ENCODE data around the gene XPNPEP3.

The XPNPEP3 gene

DNA sequence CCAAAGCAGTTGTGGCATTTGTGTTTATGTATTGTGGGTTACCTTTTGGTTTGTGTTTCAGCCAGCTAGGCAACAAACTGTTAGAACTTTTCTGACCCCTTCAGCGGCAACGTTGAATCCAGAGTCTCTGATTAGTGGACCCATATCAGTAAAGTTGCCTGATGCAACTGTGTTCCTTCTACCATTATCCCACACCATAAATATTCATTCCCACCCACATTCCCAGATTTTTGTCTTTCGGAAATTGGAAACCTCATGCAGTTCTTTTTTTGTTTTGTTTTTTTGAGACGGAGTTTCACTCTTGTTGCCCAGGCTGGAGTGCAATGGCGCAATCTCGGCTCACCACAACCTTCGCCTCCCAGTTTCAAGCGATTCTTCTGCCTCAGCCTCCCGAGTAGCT, 63.6 kb downstream of the XPNPEP3 start:
- FAIRE-seq (no peak), DNase-seq (ENCODE audit: extremely low spot score, insufficient read length, low read depth) (no peak)

- DNase-seq (ENCODE audit: extremely low spot score, insufficient read length, low read depth) (peak; percentile 20), FAIRE-seq (peak; percentile 91)
Measured at GRCh38 chr22:40922484-40923303, 65.7 kb downstream of the XPNPEP3 start.

DNA sequence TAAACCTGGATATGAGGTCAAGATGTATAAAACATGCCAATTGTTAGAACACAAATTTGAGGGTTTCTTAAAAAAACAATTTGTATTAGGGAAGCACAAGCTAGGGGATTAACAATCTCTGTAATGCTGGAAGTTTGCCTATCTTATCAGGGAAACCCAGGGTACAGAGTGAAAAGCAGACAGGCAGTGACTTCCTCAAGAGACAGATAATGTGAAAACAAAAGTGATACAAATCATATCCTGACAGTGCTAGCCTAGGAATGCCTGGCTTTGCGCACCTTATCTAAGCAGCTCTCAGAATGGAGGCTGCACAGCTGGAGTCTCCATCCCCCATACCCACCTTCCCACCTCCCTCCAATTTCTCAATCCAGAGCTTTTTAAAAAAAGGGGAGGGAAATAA, 71.7 kb downstream of the XPNPEP3 start:
- DNase-seq (ENCODE audit: extremely low spot score, insufficient read length, low read depth) (no peak), FAIRE-seq (no peak)

DNA sequence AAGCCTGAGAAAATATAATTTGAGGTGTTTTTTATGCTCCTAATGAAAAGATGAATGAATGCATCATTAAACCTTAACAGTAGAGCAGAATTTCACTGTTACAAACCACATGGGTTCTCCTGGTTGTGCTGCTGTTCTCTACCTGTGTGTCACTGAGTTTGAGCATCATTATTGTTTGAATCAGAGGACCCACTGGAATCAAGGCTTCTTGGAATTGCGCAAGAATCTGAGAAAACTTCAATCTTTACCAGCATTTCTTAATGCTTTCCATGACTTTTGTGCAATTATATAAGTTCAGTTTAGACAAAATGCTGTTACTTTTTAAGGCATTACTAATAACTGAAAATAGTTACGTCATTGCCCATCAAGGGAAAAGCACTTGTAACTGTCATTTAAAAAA, 75.4 kb downstream of the XPNPEP3 start:
- DNase-seq (ENCODE audit: extremely low spot score, insufficient read length, low read depth) = no peak
- no peak for FAIRE-seq

DNA sequence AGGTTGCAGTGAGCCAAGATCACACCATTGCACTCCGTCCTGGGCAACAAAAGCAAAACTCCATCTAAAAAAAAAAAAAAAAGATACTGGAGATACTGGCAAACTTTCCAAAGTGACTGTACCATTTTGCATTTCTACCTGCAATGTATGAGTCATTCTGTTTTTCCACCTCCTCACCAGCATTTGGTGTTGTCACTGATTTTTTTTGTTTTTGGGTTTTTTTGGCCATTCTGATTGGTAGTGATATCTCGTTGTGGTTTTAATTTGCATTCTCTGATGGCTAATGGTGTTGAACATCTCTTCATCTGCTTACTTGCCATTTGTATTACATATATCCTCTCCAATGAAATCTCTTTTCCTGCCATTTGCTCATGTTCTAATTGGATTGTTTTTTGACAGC, 82.3 kb downstream of the XPNPEP3 start:
- no peak for DNase-seq (ENCODE audit: extremely low spot score, insufficient read length, low read depth)
- FAIRE-seq = no peak

GRCh38 chr22:40950962-40951794, 94.2 kb downstream of the XPNPEP3 start, which contains the start of gene RBX1:
Gene RBX1 (plus strand): TSS chr22:40951378. CDS start chr22:40951399, 21 bp downstream.
- DNase-seq (ENCODE audit: extremely low spot score, insufficient read length, low read depth) (peak; percentile 93), FAIRE-seq (peak; percentile 98)

GRCh38 chr22:40951795-40952605, 95.1 kb downstream of the XPNPEP3 start:
- DNase-seq (ENCODE audit: extremely low spot score, insufficient read length, low read depth) = no peak
- peak; percentile 56 for FAIRE-seq

GRCh38 chr22:40953471-40953870, 96.5 kb downstream of the XPNPEP3 start:
- FAIRE-seq = no peak
- no peak for DNase-seq (ENCODE audit: extremely low spot score, insufficient read length, low read depth)

- no peak for FAIRE-seq
- DNase-seq (ENCODE audit: extremely low spot score, insufficient read length, low read depth) = no peak
Measured at GRCh38 chr22:40954113-40954512, 97.2 kb downstream of the XPNPEP3 start.

- FAIRE-seq (no peak), DNase-seq (ENCODE audit: extremely low spot score, insufficient read length, low read depth) (no peak)
Measured at GRCh38 chr22:40955571-40955970, 98.6 kb downstream of the XPNPEP3 start.

- DNase-seq (ENCODE audit: extremely low spot score, insufficient read length, low read depth) (no peak), FAIRE-seq (no peak)
Measured at GRCh38 chr22:40957601-40958000, 100.7 kb downstream of the XPNPEP3 start.

DNA sequence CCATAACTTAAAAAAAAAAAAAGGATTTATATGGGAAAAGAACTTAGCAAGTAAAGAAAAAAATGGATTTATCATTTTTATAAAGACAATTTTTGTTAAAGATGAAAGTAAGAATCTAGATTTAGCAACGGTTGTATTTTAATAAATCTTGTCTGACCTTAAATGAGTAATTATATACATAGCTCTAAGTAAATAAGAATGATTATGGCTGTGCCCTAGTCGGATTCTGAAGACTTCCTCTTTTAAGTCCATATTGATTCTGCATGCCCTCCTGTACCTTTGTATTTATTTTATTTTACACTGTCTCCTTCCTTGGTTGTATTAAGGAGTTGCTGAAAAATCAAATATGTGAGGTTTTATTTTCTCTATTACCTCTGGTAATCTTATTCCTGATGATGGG, 101.4 kb downstream of the XPNPEP3 start:
- FAIRE-seq = no peak
- no peak for DNase-seq (ENCODE audit: extremely low spot score, insufficient read length, low read depth)

DNA sequence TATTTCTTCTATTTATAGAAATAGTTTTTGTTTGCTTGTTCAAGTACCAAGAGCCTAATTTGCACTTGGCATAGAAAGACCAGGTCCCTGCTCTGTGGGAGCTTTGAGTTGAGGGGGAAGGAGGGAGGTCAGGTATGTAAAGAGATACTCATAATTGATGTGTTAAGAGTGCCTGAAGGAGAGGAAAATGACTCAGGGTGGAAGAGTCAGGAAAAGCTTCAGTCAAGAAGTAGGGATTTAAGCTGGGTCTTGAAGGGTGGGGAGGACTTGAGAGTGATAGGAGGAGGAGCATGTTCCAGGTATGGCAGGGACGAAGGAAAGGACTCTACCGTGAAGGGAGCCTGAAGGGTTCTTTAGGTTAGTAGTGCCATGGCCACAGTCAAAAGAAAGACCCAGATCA, 103.2 kb downstream of the XPNPEP3 start:
- FAIRE-seq = no peak
- DNase-seq (ENCODE audit: extremely low spot score, insufficient read length, low read depth) = no peak

DNA sequence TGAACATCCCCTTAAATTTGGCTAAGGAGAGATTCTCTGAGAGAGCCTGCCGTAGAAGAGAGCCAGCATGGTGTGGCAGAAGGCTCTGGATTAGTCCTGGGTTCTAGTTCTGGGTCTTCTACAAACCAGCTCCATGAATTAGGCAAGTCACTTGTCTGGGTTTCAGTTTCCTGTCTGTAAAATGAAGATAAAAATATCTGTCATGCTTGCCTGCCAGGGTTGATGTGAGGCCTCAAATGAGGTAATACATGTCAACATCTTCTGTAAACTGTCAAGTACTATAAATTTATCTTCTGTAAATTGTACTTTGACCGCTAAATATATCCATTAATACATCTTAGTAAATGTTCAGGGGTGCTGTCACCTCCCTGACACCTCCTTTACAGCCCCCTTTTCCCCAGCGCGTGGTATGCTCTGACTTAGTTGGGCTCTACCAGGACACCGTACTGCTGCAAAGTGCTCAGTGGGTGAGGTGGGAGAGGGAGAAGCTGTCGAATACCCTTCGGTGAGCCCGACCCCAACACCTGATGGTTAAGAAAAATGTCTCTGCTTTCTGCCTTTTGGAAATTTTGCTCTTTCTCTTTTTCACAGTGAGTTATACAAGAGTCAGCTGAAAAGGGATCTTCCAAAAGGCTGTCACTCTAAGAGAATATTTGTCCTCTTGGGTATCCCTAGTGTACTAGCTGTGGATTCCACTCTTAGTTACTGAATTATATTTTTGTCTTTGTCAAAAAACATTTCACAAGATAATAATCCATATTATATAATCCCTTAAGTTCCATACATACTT, 109.2 kb downstream of the XPNPEP3 start:
- FAIRE-seq (no peak), DNase-seq (ENCODE audit: extremely low spot score, insufficient read length, low read depth) (no peak)

DNA sequence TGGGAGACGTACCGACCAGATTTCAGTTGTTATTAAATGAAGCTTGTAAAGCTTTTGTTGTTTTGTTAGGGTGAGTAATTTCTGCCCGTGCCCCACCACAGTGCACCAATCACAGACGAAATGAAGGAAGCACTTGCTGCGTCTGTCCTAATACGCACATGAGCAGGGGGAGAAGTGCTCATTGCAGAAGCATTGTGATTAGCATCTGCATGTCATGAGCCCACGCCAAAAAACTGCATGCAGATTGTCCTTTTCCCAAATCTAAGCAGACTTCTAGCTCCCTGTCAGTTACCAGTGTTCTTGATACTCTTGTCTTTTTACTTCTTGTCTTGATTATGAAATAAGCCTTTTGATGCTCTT, 109.8 kb downstream of the XPNPEP3 start:
- no peak for FAIRE-seq

GRCh38 chr22:40967111-40967760, 110.3 kb downstream of the XPNPEP3 start:
- no peak for FAIRE-seq
- no peak for DNase-seq (ENCODE audit: extremely low spot score, insufficient read length, low read depth)

More for the DNA sequence above, 109.8 kb downstream of the XPNPEP3 start:
- DNase-seq (ENCODE audit: extremely low spot score, insufficient read length, low read depth) = no peak

DNA sequence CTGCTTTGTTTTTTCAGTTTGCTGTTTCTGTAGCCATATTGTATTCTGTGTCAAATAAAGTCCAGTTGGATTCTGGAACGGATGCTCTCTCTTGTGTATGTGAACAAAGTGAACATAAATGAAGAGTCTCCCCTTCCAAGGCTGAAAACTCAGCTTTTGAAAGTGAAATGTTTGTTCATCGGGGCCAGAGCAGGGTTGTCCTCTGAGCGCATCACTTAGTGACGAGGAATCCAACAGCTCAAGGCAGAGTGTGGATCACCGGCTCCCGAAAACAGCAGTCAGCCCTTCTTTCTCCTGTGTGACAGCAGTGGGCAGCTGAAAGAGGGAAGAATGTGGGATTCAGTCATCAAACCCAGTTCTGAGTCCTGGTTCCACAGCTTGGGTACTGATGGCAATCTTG, 115.6 kb downstream of the XPNPEP3 start:
- no peak for FAIRE-seq
- DNase-seq (ENCODE audit: extremely low spot score, insufficient read length, low read depth) = no peak

DNA sequence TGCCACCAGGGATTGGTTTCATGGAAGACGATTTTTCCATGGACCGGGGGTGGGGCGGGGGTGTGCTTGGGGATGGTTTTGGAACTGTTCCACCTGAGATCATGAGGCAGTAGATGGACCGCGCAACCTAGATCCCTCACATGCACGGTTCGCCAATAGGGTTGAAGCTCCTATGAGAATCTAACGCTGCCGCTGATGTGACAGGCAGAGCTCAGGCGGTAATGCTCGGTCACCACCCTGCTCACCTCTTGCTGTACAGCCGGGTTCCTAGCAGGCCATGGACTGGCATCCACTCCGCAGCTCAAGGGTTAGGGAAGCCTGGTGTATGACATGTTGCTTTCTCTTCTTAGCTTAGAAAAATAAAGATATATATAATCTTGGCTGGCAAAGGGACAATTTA, 116.2 kb downstream of the XPNPEP3 start:
- FAIRE-seq = no peak
- DNase-seq (ENCODE audit: extremely low spot score, insufficient read length, low read depth) = no peak

DNA sequence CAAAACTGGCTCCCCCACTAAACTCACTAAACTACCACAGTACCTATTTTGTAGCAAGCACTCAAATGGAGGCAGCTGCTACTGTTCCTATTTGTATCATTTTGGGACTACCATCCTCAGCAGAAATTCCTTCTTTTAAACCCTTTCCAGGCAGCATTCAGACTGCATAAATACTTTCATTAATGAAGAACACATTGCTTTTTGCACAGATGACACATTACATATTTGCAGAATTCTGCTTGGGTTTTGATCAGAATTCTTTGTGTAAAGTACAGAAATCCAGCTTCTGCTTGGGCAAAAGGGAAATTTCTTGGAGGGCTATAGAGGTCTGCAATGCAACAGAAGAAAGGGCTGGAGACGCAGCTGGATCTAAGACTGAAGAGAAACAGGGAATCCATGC, 118.4 kb downstream of the XPNPEP3 start:
- DNase-seq (ENCODE audit: extremely low spot score, insufficient read length, low read depth) (no peak), FAIRE-seq (no peak)

Measured in GM18507 (cell line).